ENCODE measurements around the gene PISD. TPM values are rescaled to one million over a fixed set of nuclear protein-coding genes. Genes with fewer than 3 reads are reported as not detected.

PISD gene
- total RNA-seq, 1 experiment from 2014 or later: 22.4 TPM

DNA sequence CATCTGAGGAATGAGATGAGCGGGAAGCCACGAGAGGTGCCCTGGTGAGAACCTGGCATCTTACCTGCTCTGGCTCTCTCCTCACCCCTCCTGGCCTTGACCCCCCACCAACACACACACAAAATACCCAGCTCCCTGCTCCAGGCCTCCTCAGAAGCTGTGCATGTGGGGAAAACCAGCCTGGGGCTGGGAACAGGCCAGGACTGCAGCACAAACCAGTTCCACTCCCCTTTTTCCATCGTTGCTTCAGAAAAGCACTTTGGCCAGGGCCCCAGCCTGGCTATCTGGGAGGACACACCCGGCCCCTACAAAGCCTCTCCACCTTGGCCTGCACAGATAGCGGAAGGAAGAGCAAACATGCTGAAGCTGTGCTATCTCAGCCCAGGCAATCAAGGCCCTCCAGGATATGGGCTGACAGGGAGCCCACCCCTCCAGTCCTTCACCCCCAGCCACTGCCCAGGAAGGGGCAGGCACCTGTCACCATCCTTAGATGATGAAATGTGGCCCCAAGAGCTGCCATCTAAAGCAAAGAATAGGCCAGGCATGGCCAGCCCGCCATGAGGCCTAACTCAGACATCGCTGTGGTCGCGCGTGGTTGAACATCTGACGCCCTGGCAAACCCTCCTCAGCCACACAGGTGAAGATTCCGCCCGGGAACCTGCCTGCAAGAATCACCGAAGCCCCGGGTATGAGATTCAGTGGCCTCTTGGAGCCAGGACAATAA lies 35.4 kb downstream of the PISD start:
- Histone ChIP-seq H3K4me1 (replicated peaks) (peaks cover 21% of the 10 kb centered on the region), H3K27me3 (replicated peaks) (no peaks in the 10 kb centered on the region), H3K27ac (no peak overlapping the region), H3K4me3 (no peak overlapping the region), H3K36me3 (peaks cover 76% of the 10 kb centered on the region), H3K9me3 (replicated peaks) (no peaks in the 10 kb centered on the region)
- DNase-seq (ENCODE audit: low read depth in 1 of 2, low spot score in 2 of 2): no peak

DNA sequence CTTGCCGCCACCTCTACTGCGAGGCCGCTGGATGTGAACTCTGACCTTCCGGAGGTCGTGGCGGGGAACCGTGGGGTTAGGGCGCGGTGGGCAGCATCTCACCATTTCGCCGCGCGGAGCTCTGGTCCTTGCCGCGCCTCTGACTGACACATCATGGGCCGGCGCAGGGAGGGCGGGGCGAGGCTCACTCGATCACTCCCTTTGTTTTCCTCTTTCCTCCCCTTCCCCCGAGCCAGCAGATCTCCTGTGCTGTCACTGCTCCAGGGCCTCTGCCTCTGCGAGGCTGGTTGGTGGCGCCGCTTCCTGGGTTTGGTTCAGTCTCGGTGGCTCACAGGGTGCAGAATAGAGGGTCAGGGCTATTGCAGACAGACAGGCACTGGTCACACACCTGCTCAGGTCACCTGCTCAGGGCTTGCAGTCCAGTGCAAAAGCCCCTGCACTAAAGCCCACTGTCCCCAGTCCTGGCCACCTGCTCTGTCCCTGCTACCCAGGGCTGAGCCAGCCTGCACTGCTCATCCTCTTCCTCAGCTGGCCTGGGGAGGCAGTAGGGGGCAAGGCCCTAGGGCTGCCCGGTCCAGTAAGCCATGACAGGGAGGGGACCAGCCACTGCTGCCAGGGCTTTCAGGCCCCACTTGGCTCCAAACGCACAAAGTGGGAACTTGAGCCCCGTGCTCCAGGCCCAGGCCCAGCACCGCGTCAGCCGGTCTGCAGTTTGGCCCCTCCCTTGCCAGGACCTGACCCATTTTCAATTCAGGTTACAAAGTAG lies 36.2 kb downstream of the PISD start:
- no peak overlapping the region for H3K4me3 ChIP-seq

DNA sequence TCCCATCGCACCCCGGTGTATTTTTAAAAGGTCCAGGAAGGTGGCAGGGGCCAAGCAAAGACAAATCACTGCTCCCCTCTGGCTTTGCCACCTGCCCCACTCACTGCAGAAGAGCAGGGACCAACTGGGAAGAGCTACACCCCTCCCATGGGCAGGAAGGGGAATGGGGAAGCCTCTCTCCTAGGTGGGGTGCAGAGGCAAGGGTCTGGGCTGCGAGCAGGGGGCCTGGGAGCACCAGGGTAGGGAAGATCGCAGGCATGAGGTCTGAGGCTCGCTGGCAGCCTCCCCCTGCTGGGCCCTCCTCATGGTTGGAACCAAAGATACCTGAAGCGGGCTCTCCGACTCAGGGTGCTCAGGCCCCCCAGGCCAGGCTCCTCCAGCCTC lies 36.8 kb downstream of the PISD start:
- Histone ChIP-seq H3K4me3 (no peak overlapping the region), H3K4me1 (replicated peaks) (peaks cover 12% of the 10 kb centered on the region)

More for the DNA sequence above, 36.2 kb downstream of the PISD start:
- Histone ChIP-seq H3K27me3 (replicated peaks) (no peaks in the 10 kb centered on the region), H3K36me3 (peaks cover 83% of the 10 kb centered on the region), H3K27ac (no peak overlapping the region), H3K4me1 (replicated peaks) (peaks cover 18% of the 10 kb centered on the region), H3K9me3 (replicated peaks) (no peaks in the 10 kb centered on the region)
- DNase-seq (ENCODE audit: low read depth in 1 of 2, low spot score in 2 of 2): no peak

DNA sequence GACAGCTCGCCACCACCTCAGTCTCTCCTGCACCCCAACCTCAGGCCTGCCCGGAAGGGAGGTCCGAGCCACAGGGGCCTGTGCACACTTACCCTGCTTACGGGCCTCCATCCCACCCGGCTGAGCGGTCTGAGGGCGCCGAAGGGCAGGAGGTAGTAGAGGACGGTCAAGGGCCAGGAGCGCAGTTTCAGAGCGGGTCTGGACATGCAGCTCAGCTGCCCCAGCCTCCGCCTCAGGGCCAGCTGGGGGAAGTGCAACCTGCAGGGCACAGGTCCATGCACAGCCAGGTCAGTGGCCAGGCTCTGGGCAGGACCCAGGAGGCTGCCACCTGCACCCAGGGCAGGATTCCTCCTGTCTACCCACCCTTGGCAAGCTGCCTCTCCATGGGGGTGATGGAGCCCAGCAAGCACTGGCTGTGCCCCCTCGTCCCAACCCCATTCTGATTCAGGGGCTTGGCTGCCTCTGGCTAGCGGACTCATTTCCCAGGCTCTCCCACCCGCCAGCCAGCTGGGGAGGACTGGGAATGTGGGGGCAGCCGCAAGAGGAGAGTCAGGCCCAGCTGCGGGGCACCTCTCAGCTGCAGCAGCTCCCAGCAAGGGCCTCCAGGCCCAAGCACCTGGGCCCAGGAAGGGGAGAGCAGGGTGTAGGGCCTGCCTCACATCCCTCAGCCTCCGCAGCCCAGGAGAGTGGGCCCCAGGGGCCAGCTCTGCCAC lies 38.3 kb downstream of the PISD start:
- no peak for DNase-seq (ENCODE audit: low read depth in 1 of 2, low spot score in 2 of 2)

More for the DNA sequence above, 36.8 kb downstream of the PISD start:
- no peaks in the 10 kb centered on the region for H3K27me3 ChIP-seq (replicated peaks)
- DNase-seq (ENCODE audit: low read depth in 1 of 2, low spot score in 2 of 2): no peak
- H3K36me3 ChIP-seq: peaks cover 85% of the 10 kb centered on the region
- H3K9me3 ChIP-seq (replicated peaks): no peaks in the 10 kb centered on the region
- H3K27ac ChIP-seq: no peak overlapping the region

DNA sequence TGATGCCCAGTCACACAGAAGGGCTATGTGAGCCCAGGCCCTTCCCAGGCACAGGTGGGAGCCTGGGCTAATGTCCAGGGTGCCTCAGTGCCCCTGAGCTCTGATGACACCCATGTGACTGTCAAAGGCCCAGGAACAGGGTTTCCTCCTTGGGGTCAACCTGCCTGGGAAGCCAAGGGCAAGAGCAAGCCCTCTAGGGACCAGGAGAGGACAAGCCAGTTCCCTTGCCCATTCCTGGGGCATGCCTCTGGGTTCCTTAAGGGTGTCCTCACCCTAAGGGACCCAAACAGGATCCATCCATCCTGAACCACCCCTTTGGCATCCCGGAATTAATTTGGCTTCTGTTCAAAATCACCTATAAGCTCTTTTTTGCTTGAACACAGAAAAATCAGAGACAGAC lies 39.0 kb downstream of the PISD start:
- H3K9me3 ChIP-seq (replicated peaks): no peaks in the 10 kb centered on the region
- H3K27ac ChIP-seq: no peak overlapping the region
- H3K27me3 ChIP-seq (replicated peaks): no peaks in the 10 kb centered on the region
- H3K4me3 ChIP-seq: no peak overlapping the region
- no peaks in the 10 kb centered on the region for H3K4me1 ChIP-seq (replicated peaks)
- DNase-seq (ENCODE audit: low read depth in 1 of 2, low spot score in 2 of 2): no peak
- H3K36me3 ChIP-seq: peaks cover 87% of the 10 kb centered on the region

More for the DNA sequence above, 38.3 kb downstream of the PISD start:
- H3K4me3 ChIP-seq: no peak overlapping the region
- no peaks in the 10 kb centered on the region for H3K27me3 ChIP-seq (replicated peaks)
- peaks cover 87% of the 10 kb centered on the region for H3K36me3 ChIP-seq
- no peak overlapping the region for H3K27ac ChIP-seq
- no peaks in the 10 kb centered on the region for H3K9me3 ChIP-seq (replicated peaks)
- H3K4me1 ChIP-seq (replicated peaks): no peaks in the 10 kb centered on the region

DNA sequence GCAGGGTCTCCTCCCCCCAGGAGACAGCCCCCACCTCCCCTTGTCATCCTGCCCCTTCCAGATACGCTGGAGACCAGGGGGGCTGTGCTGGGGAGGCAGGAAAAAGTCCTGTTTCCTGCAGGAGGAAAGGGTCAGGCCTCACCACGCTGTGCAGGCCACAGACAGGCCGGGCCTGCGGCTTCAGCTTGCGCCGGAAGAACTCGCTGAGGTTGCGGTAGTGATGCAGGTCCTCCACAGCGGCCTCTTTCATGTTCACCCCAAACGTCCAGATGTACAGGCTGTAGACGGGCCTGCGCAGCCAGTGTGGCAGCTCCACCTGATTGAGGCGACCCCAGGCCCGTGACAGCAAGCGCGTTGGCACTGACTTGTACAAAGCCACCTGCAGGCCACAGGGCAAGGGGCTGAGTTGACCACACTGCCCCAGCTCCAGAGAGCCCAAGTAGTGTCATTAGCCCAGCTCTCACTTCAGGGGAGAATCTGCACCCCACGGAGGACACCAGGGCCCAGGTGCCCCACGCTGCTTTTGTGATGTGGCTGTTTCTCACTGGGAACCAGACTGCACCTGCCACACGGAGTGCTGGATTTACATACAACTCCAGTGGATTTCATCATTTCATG lies 40.4 kb downstream of the PISD start:
- Histone ChIP-seq H3K27me3 (replicated peaks) (no peaks in the 10 kb centered on the region), H3K4me1 (replicated peaks) (no peaks in the 10 kb centered on the region), H3K9me3 (replicated peaks) (no peaks in the 10 kb centered on the region), H3K27ac (no peak overlapping the region), H3K4me3 (no peak overlapping the region), H3K36me3 (peaks cover 84% of the 10 kb centered on the region)
- no peak for DNase-seq (ENCODE audit: low read depth in 1 of 2, low spot score in 2 of 2)

DNA sequence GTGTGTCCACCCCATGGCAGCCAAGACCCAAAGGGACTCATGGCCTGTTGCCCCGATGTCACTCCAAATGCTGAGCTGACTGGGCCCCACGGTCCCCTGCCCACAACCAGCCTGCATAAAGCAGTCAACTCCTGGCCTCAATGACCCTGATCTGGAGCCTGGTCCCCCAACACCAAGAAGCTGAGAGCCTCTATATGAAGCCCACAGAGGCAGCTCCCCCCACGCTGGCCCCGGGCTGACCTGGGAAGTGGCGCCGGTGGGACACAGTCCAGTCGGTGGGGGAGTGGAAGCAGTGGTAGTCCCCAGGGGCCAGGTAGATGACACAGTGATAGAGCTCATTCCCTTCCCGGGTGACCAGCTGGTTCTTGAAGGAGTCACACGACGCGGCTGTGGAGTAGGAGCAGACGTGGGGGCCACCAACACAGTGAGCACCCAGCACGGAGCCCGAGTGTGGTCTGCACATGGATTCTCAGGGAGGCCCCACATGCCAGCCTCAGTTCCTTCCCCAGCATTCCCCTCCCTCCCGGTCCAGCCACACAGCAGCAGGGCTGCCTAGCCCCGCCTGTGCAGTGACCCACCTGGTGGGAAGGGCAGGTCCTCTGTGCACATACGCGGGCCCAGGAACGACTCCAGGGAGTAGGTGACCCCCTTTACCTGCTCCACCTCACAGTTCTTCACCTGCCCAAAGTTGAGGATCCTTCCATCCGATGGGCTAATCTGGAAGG lies 41.1 kb downstream of the PISD start:
- Histone ChIP-seq H3K4me3 (no peak overlapping the region), H3K27me3 (replicated peaks) (no peaks in the 10 kb centered on the region), H3K27ac (no peak overlapping the region), H3K36me3 (peaks cover 80% of the 10 kb centered on the region), H3K4me1 (replicated peaks) (no peaks in the 10 kb centered on the region), H3K9me3 (replicated peaks) (no peaks in the 10 kb centered on the region)
- no peak for DNase-seq (ENCODE audit: low read depth in 1 of 2, low spot score in 2 of 2)

DNA sequence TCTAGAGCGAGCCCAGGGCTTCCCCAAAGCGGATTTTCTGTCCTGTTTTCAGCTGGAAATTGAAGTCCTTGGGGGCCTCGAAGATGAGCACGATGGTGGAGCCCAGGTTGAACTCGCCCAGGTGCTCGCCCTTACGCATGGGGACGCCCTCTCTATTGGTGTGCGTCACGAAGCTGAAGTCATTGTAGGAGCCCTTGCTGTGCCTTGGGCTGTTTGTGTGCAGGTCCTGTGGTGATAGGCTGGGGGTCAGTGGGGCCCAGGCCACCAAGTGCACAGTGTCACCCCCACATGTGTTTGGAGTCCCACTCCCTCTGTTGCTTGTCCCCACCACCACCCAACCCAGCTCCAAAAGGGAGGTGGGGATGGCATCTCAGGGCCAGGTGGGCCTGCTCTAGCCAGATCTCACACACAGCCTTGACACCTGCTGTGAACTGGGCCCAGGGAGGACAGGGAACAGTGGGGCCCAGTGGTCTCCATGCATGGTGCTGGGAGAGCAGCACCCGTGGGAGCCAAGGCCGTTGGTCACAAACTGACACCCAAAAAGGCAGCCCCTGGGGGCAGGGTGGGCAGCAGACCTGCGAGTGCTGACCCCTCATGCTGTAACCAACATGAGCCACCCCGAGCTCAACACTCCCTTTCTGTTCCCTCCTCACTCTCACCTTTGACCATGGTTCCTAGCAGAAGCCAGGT lies 42.3 kb downstream of the PISD start:
- no peak for DNase-seq (ENCODE audit: low read depth in 1 of 2, low spot score in 2 of 2)
- H3K4me1 ChIP-seq (replicated peaks): no peaks in the 10 kb centered on the region
- H3K36me3 ChIP-seq: peaks cover 72% of the 10 kb centered on the region
- H3K27ac ChIP-seq: no peak overlapping the region
- no peaks in the 10 kb centered on the region for H3K9me3 ChIP-seq (replicated peaks)
- H3K4me3 ChIP-seq: no peak overlapping the region
- H3K27me3 ChIP-seq (replicated peaks): no peaks in the 10 kb centered on the region

DNA sequence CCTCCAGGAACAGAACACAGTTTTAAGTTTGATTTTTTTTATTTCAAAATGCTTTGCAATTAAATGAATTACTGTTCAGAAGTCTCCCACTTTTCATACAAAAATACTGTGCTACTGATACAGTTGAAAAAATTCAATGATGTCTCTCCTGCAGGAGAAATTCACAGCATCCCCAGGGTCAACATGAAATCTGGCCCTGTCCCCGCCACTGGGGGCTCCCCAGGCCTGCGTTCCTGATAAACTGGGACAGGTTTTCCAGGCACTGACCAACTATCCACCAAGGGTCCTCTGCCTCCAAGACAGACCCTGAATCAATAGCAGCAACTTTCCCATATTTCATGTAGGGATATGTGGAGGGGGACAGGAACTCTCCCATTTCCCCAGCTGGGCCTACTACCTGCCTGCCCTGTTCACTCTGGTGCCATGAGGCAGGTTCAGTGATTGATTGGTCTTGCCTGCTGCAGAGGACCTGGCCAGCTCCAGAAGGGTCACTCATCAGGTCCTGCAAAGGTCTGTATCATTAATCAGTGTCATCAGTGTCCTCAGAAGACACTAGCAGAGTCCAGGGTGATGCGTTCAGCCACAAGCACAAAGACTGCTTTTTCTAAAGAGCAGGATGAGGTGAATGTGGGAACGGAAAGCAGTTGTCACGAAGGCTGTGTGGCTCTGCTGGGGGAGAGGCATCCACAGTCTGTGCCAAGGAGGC lies 43.4 kb downstream of the PISD start:
- peaks cover 66% of the 10 kb centered on the region for H3K36me3 ChIP-seq
- H3K27ac ChIP-seq: no peak overlapping the region
- DNase-seq (ENCODE audit: low read depth in 1 of 2, low spot score in 2 of 2): no peak
- no peaks in the 10 kb centered on the region for H3K27me3 ChIP-seq (replicated peaks)
- no peaks in the 10 kb centered on the region for H3K4me1 ChIP-seq (replicated peaks)
- no peaks in the 10 kb centered on the region for H3K9me3 ChIP-seq (replicated peaks)
- H3K4me3 ChIP-seq: no peak overlapping the region

DNA sequence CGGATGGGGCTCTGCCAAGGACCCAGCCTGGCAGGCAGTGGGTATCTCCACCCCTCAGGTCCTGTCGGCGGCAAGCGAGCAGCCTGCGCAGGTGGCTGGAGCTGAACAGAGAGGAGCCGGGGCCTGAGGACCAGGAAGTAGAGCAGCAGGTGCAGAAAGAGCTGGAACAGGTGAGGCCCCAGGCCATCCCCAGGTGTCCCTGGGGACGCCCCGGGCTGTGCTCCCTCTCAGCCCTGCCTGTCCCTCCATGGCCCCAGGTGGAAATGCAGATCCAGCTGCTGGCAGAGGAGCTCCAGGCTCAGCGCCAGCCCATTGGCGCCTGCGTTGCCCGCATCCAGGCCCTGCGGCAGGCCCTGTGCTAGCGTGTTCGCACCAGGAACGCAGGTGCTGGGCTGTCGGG lies 44.0 kb downstream of the PISD start:
- H3K36me3 ChIP-seq: peaks cover 61% of the 10 kb centered on the region

DNA sequence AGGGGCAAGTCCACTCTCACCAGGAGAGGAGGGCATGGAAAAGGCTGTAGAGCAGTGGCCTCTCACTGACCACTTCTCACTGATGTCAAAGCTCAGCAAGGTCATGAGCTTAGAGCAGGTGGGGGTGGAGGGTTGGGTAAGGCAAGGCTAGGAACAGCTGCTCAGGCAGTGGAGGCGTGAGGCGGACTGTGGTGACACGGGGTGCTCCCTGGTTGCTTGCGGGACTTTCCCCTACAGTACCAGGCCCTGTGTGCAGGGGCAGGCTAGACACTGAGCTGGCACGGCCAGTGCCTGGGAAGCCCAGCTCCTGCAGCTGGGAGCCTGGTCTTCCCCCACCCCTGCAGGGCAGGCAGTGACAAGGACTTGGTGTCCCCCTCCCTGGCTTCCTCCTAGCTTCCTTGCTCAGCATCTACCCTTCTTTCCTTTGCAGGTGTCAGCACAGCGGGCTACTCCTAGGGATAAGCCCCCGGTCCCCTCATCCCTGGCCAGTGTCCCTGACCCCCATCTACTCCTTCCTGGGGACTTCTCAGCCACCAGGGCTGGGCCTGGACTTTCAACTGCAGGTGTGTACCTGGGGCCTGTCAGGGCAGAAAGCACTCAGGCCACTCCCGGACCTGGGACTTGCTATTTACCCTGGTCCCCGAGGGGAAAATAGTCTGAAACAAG lies 45.6 kb downstream of the PISD start:
- H3K4me3 ChIP-seq: no peak overlapping the region
- no peaks in the 10 kb centered on the region for H3K9me3 ChIP-seq (replicated peaks)
- no peaks in the 10 kb centered on the region for H3K4me1 ChIP-seq (replicated peaks)
- no peak for DNase-seq (ENCODE audit: low read depth in 1 of 2, low spot score in 2 of 2)
- no peak overlapping the region for H3K27ac ChIP-seq
- no peaks in the 10 kb centered on the region for H3K27me3 ChIP-seq (replicated peaks)
- peaks cover 45% of the 10 kb centered on the region for H3K36me3 ChIP-seq

More for the DNA sequence above, 44.0 kb downstream of the PISD start:
- Histone ChIP-seq H3K27me3 (replicated peaks) (no peaks in the 10 kb centered on the region), H3K4me3 (no peak overlapping the region), H3K9me3 (replicated peaks) (no peaks in the 10 kb centered on the region), H3K27ac (no peak overlapping the region), H3K4me1 (replicated peaks) (no peaks in the 10 kb centered on the region)
- DNase-seq (ENCODE audit: low read depth in 1 of 2, low spot score in 2 of 2): no peak

DNA sequence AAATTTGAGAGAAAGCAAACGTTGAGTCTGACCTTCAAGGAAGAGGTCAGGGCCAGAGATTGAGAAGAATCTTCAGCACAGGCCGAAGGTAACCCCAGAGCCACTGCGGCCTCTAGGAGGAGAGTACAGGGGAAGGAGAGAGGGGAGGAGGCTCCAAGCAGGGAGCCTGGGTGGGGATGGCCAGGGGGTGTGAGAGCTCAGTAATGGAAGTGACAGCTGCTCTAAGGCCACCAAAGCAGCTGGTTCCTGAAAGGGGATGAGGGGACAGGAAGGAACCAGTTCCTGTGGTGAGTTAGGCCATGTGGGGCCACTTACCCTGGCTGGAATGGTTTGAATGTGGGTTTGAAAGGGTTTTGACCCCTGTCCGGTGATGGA lies 46.1 kb downstream of the PISD start:
- peaks cover 40% of the 10 kb centered on the region for H3K36me3 ChIP-seq
- no peaks in the 10 kb centered on the region for H3K9me3 ChIP-seq (replicated peaks)
- no peak overlapping the region for H3K27ac ChIP-seq
- H3K4me3 ChIP-seq: no peak overlapping the region
- no peaks in the 10 kb centered on the region for H3K4me1 ChIP-seq (replicated peaks)
- DNase-seq (ENCODE audit: low read depth in 1 of 2, low spot score in 2 of 2): no peak
- H3K27me3 ChIP-seq (replicated peaks): no peaks in the 10 kb centered on the region

Measured in SJSA1 (cell line).